HL-60 (cell line): Measurements from ENCODE around the gene EPHB2.

Experiments used
- DNase-seq, 2 experiments: peaks; one replicate each; pipeline ENCODE4 v3.0.0-alpha.2; 2010 to 2020; ENCODE audit warnings: low read depth in 1 of 2, low spot score in 1 of 2
- H3K27ac ChIP-seq: fragments of 250-450 bp; sonication (Bioruptor Pico); replicated peaks from 2 replicates; pipeline ENCODE4 v1.5.1; 2020; ENCODE audit warnings: mild to moderate bottlenecking, moderate library complexity
- H3K27me3 ChIP-seq: fragments of 250-450 bp; sonication (Bioruptor Pico); 2 replicates; pipeline ENCODE4 v1.5.1; 2021; ENCODE audit warnings: mild to moderate bottlenecking, moderate library complexity; ENCODE audit not compliant: insufficient read depth, poor library complexity, severe bottlenecking
- H3K4me3 ChIP-seq: replicated peaks from 2 replicates; pipeline ENCODE4 v1.5.1; 2011; ENCODE audit warnings: mild to moderate bottlenecking, control low read depth, low read length; ENCODE audit not compliant: insufficient read depth
- CTCF ChIP-seq: IDR thresholded peaks from one replicate; pipeline ENCODE4 v1.5.1; 2011; ENCODE audit warnings: low read length, control low read depth, inconsistent platforms; ENCODE audit not compliant: insufficient read depth
- GABPA ChIP-seq: IDR thresholded peaks from 2 replicates; pipeline ENCODE4 v1.6.1; 2012; ENCODE audit warnings: low read depth
- POLR2AphosphoS5 ChIP-seq: IDR thresholded peaks from 2 replicates; pipeline ENCODE4 v1.6.1; 2012; ENCODE audit warnings: low read depth
- REST ChIP-seq: IDR thresholded peaks from 2 replicates; pipeline ENCODE4 v1.6.1; 2012; ENCODE audit warnings: low read depth; ENCODE audit not compliant: insufficient replicate concordance
- SPI1 ChIP-seq: IDR thresholded peaks from 2 replicates; pipeline ENCODE4 v1.6.1; 2012; ENCODE audit warnings: low read depth, mild to moderate bottlenecking, borderline replicate concordance

The EPHB2 gene

GRCh38 chr1:22830041-22830566 lies 119.5 kb downstream of the EPHB2 start:
- no peak for DNase-seq
- Histone ChIP-seq H3K27ac (no peak overlapping the region), H3K4me3 (no peak overlapping the region), H3K27me3 (peaks cover 3% of the 10 kb centered on the region)
- TF ChIP-seq SPI1: no peak
- no peak for TF ChIP-seq CTCF

- Histone ChIP-seq H3K27me3 (peaks cover 3% of the 10 kb centered on the region), H3K27ac (no peak overlapping the region), H3K4me3 (no peak overlapping the region)
- TF ChIP-seq SPI1: no peak
- no peak for TF ChIP-seq REST
- TF ChIP-seq GABPA: no peak
- no peak for TF ChIP-seq POLR2AphosphoS5
- DNase-seq: no peak
These were observed 120.2 kb downstream of the EPHB2 start for GRCh38 chr1:22830757-22831340.

GRCh38 chr1:22831729-22832413 lies 121.2 kb downstream of the EPHB2 start:
- peak; percentile 9 to 20 for DNase-seq
- Histone ChIP-seq H3K27me3 (peaks cover 3% of the 10 kb centered on the region), H3K4me3 (no peak overlapping the region), H3K27ac (no peak overlapping the region)
- TF ChIP-seq SPI1 (no peak), GABPA (no peak), CTCF (no peak), POLR2AphosphoS5 (no peak), REST (no peak)

GRCh38 chr1:22832414-22832786 lies 121.8 kb downstream of the EPHB2 start:
- H3K27me3 ChIP-seq: peaks cover 3% of the 10 kb centered on the region

More at GRCh38 chr1:22832414-22832786, 121.8 kb downstream of the EPHB2 start:
- no peak for DNase-seq
- no peak for TF ChIP-seq POLR2AphosphoS5
- TF ChIP-seq CTCF: no peak
- no peak for TF ChIP-seq GABPA
- no peak for TF ChIP-seq SPI1
- TF ChIP-seq REST: no peak
- H3K27ac ChIP-seq: no peak overlapping the region
- no peak overlapping the region for H3K4me3 ChIP-seq
